ENCODE measurements around the gene GPS2. TPM values are rescaled to one million over a fixed set of nuclear protein-coding genes. Genes with fewer than 3 reads are reported as not detected.

Gene GPS2
- total RNA-seq, 1 experiment from 2014 or later, result 62.6 TPM

DNA sequence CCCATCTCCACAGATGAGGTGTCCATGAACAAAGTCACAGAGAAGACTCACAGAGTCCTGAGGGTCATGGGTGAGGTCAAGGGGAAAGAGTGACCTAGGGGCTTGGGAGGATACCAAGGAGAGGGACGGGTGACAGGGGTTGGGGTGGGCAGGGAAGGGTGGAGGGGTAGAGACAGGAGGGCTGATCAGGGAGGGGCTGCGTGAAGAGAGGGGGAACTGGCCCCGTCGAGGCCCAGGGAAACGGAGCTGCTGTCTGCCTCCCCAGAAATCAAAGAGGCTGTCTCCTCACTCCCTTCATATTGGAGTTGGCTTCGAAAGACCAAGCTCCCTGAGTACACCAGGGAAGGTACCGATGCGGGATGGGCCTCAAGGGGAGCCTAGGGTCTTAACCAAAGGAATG, 40.4 kb upstream of the GPS2 start:
- no CpG with 5 or more reads among the region's 8 CpGs for WGBS (ENCODE audit: extremely low coverage, insufficient read length, low lambda C conversion rate)

More for the DNA sequence above, 40.4 kb upstream of the GPS2 start:
- TF ChIP-seq CTCF (conservative IDR thresholded peaks at IDR 0.05), result no peak
- H4K20me1 ChIP-seq (ENCODE audit: control insufficient read depth, insufficient read depth, insufficient read length), result no peaks in the 10 kb centered on the region
- no peak overlapping the region for H3K4ac ChIP-seq (ENCODE audit: low read depth, low read length)
- no peak overlapping the region for H2BK120ac ChIP-seq (ENCODE audit: low read depth, low read length, poor library complexity, severe bottlenecking)
- no peak overlapping the region for H2BK15ac ChIP-seq (ENCODE audit: low read depth, low read length)
- H2BK12ac ChIP-seq (ENCODE audit: insufficient read length, low read depth, low read length), result no peak overlapping the region
- no peak overlapping the region for H3K27ac ChIP-seq (ENCODE audit: insufficient read length, low read depth, low read length)
- H3K79me1 ChIP-seq (ENCODE audit: insufficient read depth, low read depth, low read length, poor library complexity, severe bottlenecking), result no peaks in the 10 kb centered on the region
- no peaks in the 10 kb centered on the region for H3K36me3 Mint-ChIP-seq (ENCODE audit: insufficient read depth in 1 of 3, low read depth in 3 of 3)
- H2AK5ac ChIP-seq (ENCODE audit: insufficient read length, low read length), result no peak overlapping the region
- H3K4me3 Mint-ChIP-seq, result no peak overlapping the region; a peak in 1 of 5 replicates
- no peak for DNase-seq
- H3K9me3 ChIP-seq (ENCODE audit: control insufficient read depth, low read depth, low read length), result no peaks in the 10 kb centered on the region
- no peak overlapping the region for H2BK5ac ChIP-seq (ENCODE audit: insufficient read length, low read length)
- H3T11ph ChIP-seq (ENCODE audit: low read length), result no peak overlapping the region
- no peak overlapping the region for H4K8ac ChIP-seq (replicated peaks; ENCODE audit: insufficient read length, low read depth, low read length)
- no peak overlapping the region for H3K4me2 ChIP-seq (ENCODE audit: insufficient read depth, insufficient read length, low read length)
- H3K23me2 ChIP-seq (ENCODE audit: insufficient read length, low read depth, low read length, poor library complexity, severe bottlenecking), result peaks cover 6% of the 10 kb centered on the region
- H3K14ac ChIP-seq (ENCODE audit: insufficient read depth, low read length), result no peak overlapping the region
- H3K27me3 ChIP-seq (ENCODE audit: insufficient read depth, low read length), result no peaks in the 10 kb centered on the region
- H3K79me2 ChIP-seq (ENCODE audit: insufficient read depth, low read length), result no peaks in the 10 kb centered on the region; the same call in 1 of the 2 replicates
- no peak overlapping the region for H3K23ac ChIP-seq (ENCODE audit: insufficient read length, low read depth, low read length)
- no peak overlapping the region for H3K27ac Mint-ChIP-seq
- H3K4me1 Mint-ChIP-seq, result peaks cover 17 to 23% of the 10 kb centered on the region in 2 experiments
- H3K56ac ChIP-seq (ENCODE audit: insufficient read length, low read depth, low read length), result no peak overlapping the region
- H3K4me1 ChIP-seq (ENCODE audit: insufficient read depth, low read length), result no peaks in the 10 kb centered on the region
- H2AFZ ChIP-seq (ENCODE audit: low read length), result no peak overlapping the region
- H3K9ac ChIP-seq (ENCODE audit: extremely low read depth, insufficient read length, low read length), result no peak overlapping the region
- no peak overlapping the region for H4K5ac ChIP-seq (ENCODE audit: insufficient read length, low read depth, low read length)
- no peaks in the 10 kb centered on the region for H3K9me3 Mint-ChIP-seq
- no peak overlapping the region for H4K91ac ChIP-seq (ENCODE audit: insufficient read length, low read depth, low read length)
- peaks cover 12% of the 10 kb centered on the region for H3K27me3 Mint-ChIP-seq (ENCODE audit: low read depth)
- H3K18ac ChIP-seq (ENCODE audit: insufficient read length, low read depth, low read length), result no peak overlapping the region
- no peak overlapping the region for H2BK20ac ChIP-seq (ENCODE audit: low read depth, low read length, poor library complexity, severe bottlenecking)

Data from H9 (cell line).